AG09309 (cell line): ENCODE measurements around the gene MSH5.

Experiments
- DNase-seq: peaks from one replicate; pipeline ENCODE4 v3.0.0-alpha.2; 2010; ENCODE audit warnings: low read depth
- H3K4me3 ChIP-seq: 2 replicates; pipeline ENCODE4 v1.5.1; 2011; ENCODE audit warnings: mild to moderate bottlenecking, low read depth, low read length, moderate library complexity; ENCODE audit not compliant: control insufficient read depth
- TF ChIP-seq, protein P1 (sequence below): IDR thresholded peaks from 2 replicates; pipeline ENCODE4 v1.5.1; 2011; ENCODE audit warnings: mild to moderate bottlenecking, low read depth, low read length, inconsistent platforms; ENCODE audit not compliant: insufficient read depth, control insufficient read depth; ENCODE audit errors: missing control alignments

Gene MSH5

GRCh38 chr6:31758281-31758680 lies 18.5 kb downstream of the MSH5 start:
- TF ChIP-seq, protein P1, sequence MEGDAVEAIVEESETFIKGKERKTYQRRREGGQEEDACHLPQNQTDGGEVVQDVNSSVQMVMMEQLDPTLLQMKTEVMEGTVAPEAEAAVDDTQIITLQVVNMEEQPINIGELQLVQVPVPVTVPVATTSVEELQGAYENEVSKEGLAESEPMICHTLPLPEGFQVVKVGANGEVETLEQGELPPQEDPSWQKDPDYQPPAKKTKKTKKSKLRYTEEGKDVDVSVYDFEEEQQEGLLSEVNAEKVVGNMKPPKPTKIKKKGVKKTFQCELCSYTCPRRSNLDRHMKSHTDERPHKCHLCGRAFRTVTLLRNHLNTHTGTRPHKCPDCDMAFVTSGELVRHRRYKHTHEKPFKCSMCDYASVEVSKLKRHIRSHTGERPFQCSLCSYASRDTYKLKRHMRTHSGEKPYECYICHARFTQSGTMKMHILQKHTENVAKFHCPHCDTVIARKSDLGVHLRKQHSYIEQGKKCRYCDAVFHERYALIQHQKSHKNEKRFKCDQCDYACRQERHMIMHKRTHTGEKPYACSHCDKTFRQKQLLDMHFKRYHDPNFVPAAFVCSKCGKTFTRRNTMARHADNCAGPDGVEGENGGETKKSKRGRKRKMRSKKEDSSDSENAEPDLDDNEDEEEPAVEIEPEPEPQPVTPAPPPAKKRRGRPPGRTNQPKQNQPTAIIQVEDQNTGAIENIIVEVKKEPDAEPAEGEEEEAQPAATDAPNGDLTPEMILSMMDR: no peak
- no peak for DNase-seq
- H3K4me3 ChIP-seq: no peak overlapping the region

DNA sequence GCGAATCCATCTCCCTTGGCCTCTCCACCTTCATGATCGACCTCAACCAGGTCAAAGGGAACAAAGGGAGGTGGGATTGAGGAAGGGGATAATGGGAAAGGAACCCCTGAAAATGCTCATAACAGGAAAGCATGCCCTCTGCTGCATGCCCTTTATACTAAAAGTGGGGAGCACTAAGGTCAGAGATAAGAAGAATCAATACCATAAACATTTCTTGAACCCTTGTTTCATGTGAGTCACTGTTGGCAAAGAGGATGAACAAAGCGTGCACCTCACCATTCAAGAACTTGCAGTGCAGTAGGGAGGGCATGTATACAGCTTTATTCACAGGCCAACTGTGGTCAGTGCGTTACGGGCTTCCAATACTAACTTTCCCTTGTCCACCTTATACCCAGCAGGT lies 21.0 kb downstream of the MSH5 start:
- TF ChIP-seq, protein P1: no peak
- H3K4me3 ChIP-seq: no peak overlapping the region
- no peak for DNase-seq

DNA sequence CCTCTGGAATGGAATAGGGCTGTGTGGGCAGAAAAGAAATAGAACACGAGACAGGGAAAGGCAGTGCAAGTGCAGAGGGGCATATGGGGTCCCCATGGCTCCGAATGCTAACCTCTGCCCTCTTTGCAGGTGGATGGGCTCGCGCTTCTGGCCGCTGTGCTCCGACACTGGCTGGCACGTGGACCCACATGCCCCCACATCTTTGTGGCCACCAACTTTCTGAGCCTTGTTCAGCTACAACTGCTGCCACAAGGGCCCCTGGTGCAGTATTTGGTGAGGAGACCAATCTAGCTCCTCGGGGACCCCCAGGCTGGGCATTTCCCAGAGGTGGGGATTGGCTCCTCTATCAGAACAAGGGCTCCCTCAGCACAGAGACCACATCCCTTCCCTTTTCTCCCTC lies 21.5 kb downstream of the MSH5 start:
- TF ChIP-seq, protein P1: no peak
- H3K4me3 ChIP-seq: no peak overlapping the region
- no peak for DNase-seq

GRCh38 chr6:31762356-31762755 lies 22.6 kb downstream of the MSH5 start, which contains the start of gene SAPCD1:
Gene SAPCD1 (plus strand): TSS chr6:31762656. CDS start chr6:31763055, 399 bp downstream.
- TF ChIP-seq, protein P1: no peak
- DNase-seq: no peak

GRCh38 chr6:31762878-31763618 lies 23.2 kb downstream of the MSH5 start:
- DNase-seq: no peak
- TF ChIP-seq, protein P1: no peak
- H3K4me3 ChIP-seq: no peak overlapping the region

More at GRCh38 chr6:31762356-31762755, 22.6 kb downstream of the MSH5 start, which contains the start of gene SAPCD1:
- H3K4me3 ChIP-seq: no peak within 1 kb of the TSS

DNA sequence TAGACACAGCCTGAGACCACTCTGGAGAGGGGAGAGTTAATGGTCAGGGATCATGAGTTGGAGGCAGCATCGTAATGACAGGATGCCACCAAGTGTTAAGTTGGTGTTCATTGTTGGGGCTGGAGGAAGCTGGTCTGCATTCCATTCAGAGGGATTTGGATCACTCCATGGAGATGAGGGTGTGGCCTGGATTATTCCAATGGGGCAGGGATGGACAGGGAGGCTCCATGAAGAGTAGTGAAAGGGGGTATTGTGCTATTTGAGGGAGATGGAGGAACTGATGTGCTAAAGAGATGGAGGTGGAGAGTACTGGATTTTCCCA lies 23.8 kb downstream of the MSH5 start:
- TF ChIP-seq, protein P1: no peak
- H3K4me3 ChIP-seq: no peak overlapping the region
- DNase-seq: no peak
